Measurements from ENCODE around the gene PTPRN2. TPM values are rescaled to one million over a fixed set of nuclear protein-coding genes. Genes with fewer than 3 reads are reported as not detected.

Gene PTPRN2
- total RNA-seq, 4 donors from 2014 or later = 6.6 to 10.7 (median 8.2) TPM

- Histone ChIP-seq H3K9me3 (peaks cover 0 to 17% (median 0%) of the 10 kb centered on the region in 4 donors), H3K36me3 (no peaks in the 10 kb centered on the region), H3K27me3 (no peaks in the 10 kb centered on the region), H3K4me3 (no peak overlapping the region), H3K27ac (no peak overlapping the region), H3K4me1 (no peaks in the 10 kb centered on the region)
- WGBS, 2 donors = 64 to 74% methylated on average over 17 of the region's 17 CpGs
- TF ChIP-seq POLR2A (IDR thresholded peaks at IDR 0.05) = no peak
- no peak for TF ChIP-seq EP300 (IDR thresholded peaks at IDR 0.05)
- no peak for TF ChIP-seq CTCF (IDR thresholded peaks at IDR 0.05)
- DNase-seq (ENCODE audit: low spot score in 2 of 2) = no peak
These were observed 191.2 kb downstream of the PTPRN2 start for GRCh38 chr7:158396301-158396905.

GRCh38 chr7:158395780-158396278 is 191.8 kb downstream of the PTPRN2 start:
- no peaks in the 10 kb centered on the region for H3K4me1 ChIP-seq
- no peak for DNase-seq (ENCODE audit: low spot score in 2 of 2)
- no peak for TF ChIP-seq EP300 (IDR thresholded peaks at IDR 0.05)
- TF ChIP-seq CTCF (IDR thresholded peaks at IDR 0.05) = no peak
- no peak for TF ChIP-seq POLR2A (IDR thresholded peaks at IDR 0.05)
- peaks cover 0 to 17% (median 0%) of the 10 kb centered on the region in 4 donors for H3K9me3 ChIP-seq
- WGBS, 2 donors = 70 to 74% methylated on average over 22 to 28 of the region's 28 CpGs
- no peak overlapping the region for H3K27ac ChIP-seq
- H3K27me3 ChIP-seq = no peaks in the 10 kb centered on the region
- no peaks in the 10 kb centered on the region for H3K36me3 ChIP-seq
- no peak overlapping the region for H3K4me3 ChIP-seq

- H3K27ac ChIP-seq = no peak overlapping the region
- H3K4me1 ChIP-seq = no peaks in the 10 kb centered on the region
- 92 to 95% methylated on average over 14 to 25 of the region's 46 CpGs for WGBS, 2 donors
- DNase-seq (ENCODE audit: low spot score in 2 of 2) = no peak
- H3K4me3 ChIP-seq = no peak overlapping the region
- peaks cover 0 to 17% (median 0%) of the 10 kb centered on the region in 4 donors for H3K9me3 ChIP-seq
- TF ChIP-seq CTCF (IDR thresholded peaks at IDR 0.05) (no peak), EP300 (IDR thresholded peaks at IDR 0.05) (no peak), POLR2A (IDR thresholded peaks at IDR 0.05) (no peak)
- no peaks in the 10 kb centered on the region for H3K27me3 ChIP-seq
- no peaks in the 10 kb centered on the region for H3K36me3 ChIP-seq
These were observed 192.3 kb downstream of the PTPRN2 start for GRCh38 chr7:158395349-158395748.

- Histone ChIP-seq H3K27me3 (no peaks in the 10 kb centered on the region), H3K4me1 (no peaks in the 10 kb centered on the region), H3K4me3 (no peak overlapping the region), H3K9me3 (peaks cover 0 to 17% (median 0%) of the 10 kb centered on the region in 4 donors), H3K27ac (no peak overlapping the region), H3K36me3 (no peaks in the 10 kb centered on the region)
- DNase-seq (ENCODE audit: low spot score in 2 of 2) = no peak
- 57 to 80% methylated on average over 1 to 7 of the region's 25 CpGs for WGBS, 2 donors
- TF ChIP-seq CTCF (IDR thresholded peaks at IDR 0.05) (peak; percentile 51 to 76 (median 63)), POLR2A (IDR thresholded peaks at IDR 0.05) (no peak), EP300 (IDR thresholded peaks at IDR 0.05) (no peak)
These were observed 192.7 kb downstream of the PTPRN2 start for GRCh38 chr7:158394936-158395335.

- Histone ChIP-seq H3K27me3 (no peaks in the 10 kb centered on the region), H3K27ac (no peak overlapping the region), H3K4me1 (no peaks in the 10 kb centered on the region), H3K36me3 (no peaks in the 10 kb centered on the region), H3K9me3 (peaks cover 0 to 9% (median 0%) of the 10 kb centered on the region in 4 donors), H3K4me3 (no peak overlapping the region)
- 83 to 85% methylated on average over 15 to 16 of the region's 16 CpGs for WGBS, 2 donors
- TF ChIP-seq EP300 (IDR thresholded peaks at IDR 0.05) (no peak), CTCF (IDR thresholded peaks at IDR 0.05) (no peak), POLR2A (IDR thresholded peaks at IDR 0.05) (no peak)
- DNase-seq (ENCODE audit: low spot score in 2 of 2) = no peak
These were observed 193.5 kb downstream of the PTPRN2 start for GRCh38 chr7:158393926-158394625.
